Osteoblast (primary cell): ENCODE data around the gene ZMIZ1. TPM values are rescaled to one million over a fixed set of nuclear protein-coding genes. Genes with fewer than 3 reads are reported as not detected.

Experiments used
- DNase-seq: peaks from one replicate; pipeline ENCODE4 v3.0.0; 2011; ENCODE audit warnings: low spot score, mixed read lengths; ENCODE audit not compliant: insufficient read length; ENCODE audit errors: missing footprints
- H2AFZ ChIP-seq: 2 replicates; pipeline ENCODE4 v1.6.0; 2011; ENCODE audit warnings: mild to moderate bottlenecking, low read length
- H3K27ac ChIP-seq: 2 replicates; pipeline ENCODE4 v1.5.1; 2011; ENCODE audit warnings: mild to moderate bottlenecking, low read depth, low read length, moderate library complexity
- H3K27me3 ChIP-seq: 2 replicates; pipeline ENCODE4 v1.6.0; 2012; ENCODE audit warnings: mild to moderate bottlenecking, control low read depth, inconsistent platforms, low read length, moderate library complexity; ENCODE audit not compliant: insufficient read depth
- H3K36me3 ChIP-seq: 2 replicates; pipeline ENCODE4 v1.5.1; 2011; ENCODE audit warnings: mild to moderate bottlenecking, low read length, control low read depth, moderate library complexity; ENCODE audit not compliant: insufficient read depth
- H3K4me1 ChIP-seq: 2 replicates; pipeline ENCODE4 v1.5.1; 2011; ENCODE audit warnings: mild to moderate bottlenecking, low read length, control low read depth, moderate library complexity; ENCODE audit not compliant: insufficient read depth
- H3K4me2 ChIP-seq: 2 replicates; pipeline ENCODE4 v1.6.0; 2011; ENCODE audit warnings: mild to moderate bottlenecking, low read length; ENCODE audit not compliant: insufficient read depth
- H3K4me3 ChIP-seq: fragments of 200-600 bp; sonication (generic); 3 replicates; pipeline ENCODE4 v1.5.1; 2012; ENCODE audit warnings: mild to moderate bottlenecking, low read length, inconsistent platforms; ENCODE audit not compliant: insufficient read depth
- H3K79me2 ChIP-seq: 2 replicates; pipeline ENCODE4 v1.6.0; 2012; ENCODE audit warnings: mild to moderate bottlenecking, low read length, control low read depth, inconsistent platforms; ENCODE audit not compliant: insufficient read depth
- H3K9me3 ChIP-seq: 2 replicates; pipeline ENCODE4 v1.5.1; 2011; ENCODE audit warnings: low read depth, low read length, control low read depth
- H4K20me1 ChIP-seq: 2 replicates; pipeline ENCODE4 v1.6.0; 2012; ENCODE audit warnings: mild to moderate bottlenecking, low read length, control low read depth; ENCODE audit not compliant: insufficient read depth
- CTCF ChIP-seq: IDR thresholded peaks from 2 replicates; pipeline ENCODE4 v1.5.1; 2011; ENCODE audit warnings: mild to moderate bottlenecking, low read depth, low read length, moderate library complexity; ENCODE audit errors: extremely low read depth
- total RNA-seq: library from RNA; depleted of rRNA; stranded (reverse); fragments of >200 nt; gene quantifications from 2 replicates; pipeline ENCODE4 v1.2.3, GENCODE V29; 2012

The ZMIZ1 gene
- total RNA-seq, 1 donor = 40.9 TPM

GRCh38 chr10:79215531-79215930 is 146.8 kb downstream of the ZMIZ1 start:
- Histone ChIP-seq H3K36me3 (peaks cover 77% of the 10 kb centered on the region), H3K79me2 (peaks cover 9% of the 10 kb centered on the region), H3K27me3 (no peaks in the 10 kb centered on the region), H2AFZ (no peak overlapping the region), H3K4me3 (no peak overlapping the region), H3K9me3 (no peaks in the 10 kb centered on the region), H4K20me1 (peaks cover 43% of the 10 kb centered on the region), H3K4me2 (no peak overlapping the region), H3K27ac (no peak overlapping the region), H3K4me1 (no peaks in the 10 kb centered on the region)
- no peak for TF ChIP-seq CTCF
- peak; percentile 68 for DNase-seq

- peaks cover 59% of the 10 kb centered on the region for H3K36me3 ChIP-seq
- H3K4me2 ChIP-seq = no peak overlapping the region
- no peak for TF ChIP-seq CTCF
These were observed 150.7 kb downstream of the ZMIZ1 start for GRCh38 chr10:79219322-79219957.

GRCh38 chr10:79220307-79220706 is 151.5 kb downstream of the ZMIZ1 start:
- Histone ChIP-seq H3K79me2 (peaks cover 29% of the 10 kb centered on the region), H4K20me1 (peaks cover 67% of the 10 kb centered on the region), H3K9me3 (no peaks in the 10 kb centered on the region), H3K4me1 (no peaks in the 10 kb centered on the region), H2AFZ (no peak overlapping the region), H3K36me3 (peaks cover 61% of the 10 kb centered on the region), H3K27ac (no peak overlapping the region), H3K4me2 (no peak overlapping the region), H3K4me3 (no peak overlapping the region), H3K27me3 (no peaks in the 10 kb centered on the region)
- no peak for TF ChIP-seq CTCF
- DNase-seq = no peak

More at GRCh38 chr10:79219322-79219957, 150.7 kb downstream of the ZMIZ1 start:
- no peaks in the 10 kb centered on the region for H3K27me3 ChIP-seq
- H3K4me1 ChIP-seq = no peaks in the 10 kb centered on the region
- peaks cover 61% of the 10 kb centered on the region for H4K20me1 ChIP-seq
- no peak overlapping the region for H2AFZ ChIP-seq
- no peak overlapping the region for H3K4me3 ChIP-seq
- no peaks in the 10 kb centered on the region for H3K9me3 ChIP-seq
- H3K79me2 ChIP-seq = peaks cover 29% of the 10 kb centered on the region
- peak overlapping the region; percentile 42 for H3K27ac ChIP-seq
- DNase-seq = peak; percentile 86

- no peak overlapping the region for H3K27ac ChIP-seq
- no peak overlapping the region for H3K4me2 ChIP-seq
- H3K36me3 ChIP-seq = peaks cover 56% of the 10 kb centered on the region
- no peaks in the 10 kb centered on the region for H3K9me3 ChIP-seq
- H4K20me1 ChIP-seq = peaks cover 71% of the 10 kb centered on the region
- no peak for TF ChIP-seq CTCF
- H3K4me1 ChIP-seq = no peaks in the 10 kb centered on the region
- H2AFZ ChIP-seq = no peak overlapping the region
- no peaks in the 10 kb centered on the region for H3K27me3 ChIP-seq
- H3K4me3 ChIP-seq = no peak overlapping the region
- DNase-seq = no peak
- peaks cover 30% of the 10 kb centered on the region for H3K79me2 ChIP-seq
These were observed 152.6 kb downstream of the ZMIZ1 start for GRCh38 chr10:79221110-79222051.
